Measurements from ENCODE around the gene TEAD1. TPM values are rescaled to one million over a fixed set of nuclear protein-coding genes. Genes with fewer than 3 reads are reported as not detected.

Gene TEAD1
- total and polyA plus RNA-seq, 9 of the 15 experiments (the other 6 are each of a cell fraction or from before 2014, with no cell fraction given): 1.7 to 17.7 (median 10.8) TPM

DNA sequence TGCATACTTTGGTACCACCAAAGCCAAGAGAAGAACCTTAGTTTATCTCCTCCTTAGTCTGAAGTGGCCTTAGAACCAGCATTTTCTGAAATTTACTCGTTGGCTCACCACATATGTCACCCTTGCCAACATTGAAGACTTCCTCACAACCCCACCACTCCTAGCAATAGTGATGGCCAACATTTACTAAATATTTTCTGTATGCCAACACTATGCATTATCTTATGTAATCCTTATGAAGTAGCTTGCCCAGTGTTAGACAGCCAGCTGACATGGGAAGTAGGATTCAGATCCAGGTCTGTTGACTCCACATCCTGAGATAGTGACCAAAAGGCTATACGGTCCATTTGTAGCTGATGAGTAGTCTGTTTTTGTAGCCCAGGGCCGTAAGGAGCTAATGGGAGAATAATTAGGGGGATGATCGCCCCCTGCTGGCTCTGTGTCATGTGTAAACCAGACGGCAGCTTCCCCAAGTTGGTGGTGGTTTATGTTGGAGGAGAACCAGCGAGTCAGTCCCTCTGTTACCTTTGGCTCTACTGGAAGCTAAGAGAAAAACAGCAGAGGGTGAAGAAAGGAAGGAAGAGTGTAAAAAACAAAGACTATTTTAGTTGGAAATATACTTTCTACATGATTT is 214.4 kb downstream of the TEAD1 start (continued):
- TF ChIP-seq, protein P1, sequence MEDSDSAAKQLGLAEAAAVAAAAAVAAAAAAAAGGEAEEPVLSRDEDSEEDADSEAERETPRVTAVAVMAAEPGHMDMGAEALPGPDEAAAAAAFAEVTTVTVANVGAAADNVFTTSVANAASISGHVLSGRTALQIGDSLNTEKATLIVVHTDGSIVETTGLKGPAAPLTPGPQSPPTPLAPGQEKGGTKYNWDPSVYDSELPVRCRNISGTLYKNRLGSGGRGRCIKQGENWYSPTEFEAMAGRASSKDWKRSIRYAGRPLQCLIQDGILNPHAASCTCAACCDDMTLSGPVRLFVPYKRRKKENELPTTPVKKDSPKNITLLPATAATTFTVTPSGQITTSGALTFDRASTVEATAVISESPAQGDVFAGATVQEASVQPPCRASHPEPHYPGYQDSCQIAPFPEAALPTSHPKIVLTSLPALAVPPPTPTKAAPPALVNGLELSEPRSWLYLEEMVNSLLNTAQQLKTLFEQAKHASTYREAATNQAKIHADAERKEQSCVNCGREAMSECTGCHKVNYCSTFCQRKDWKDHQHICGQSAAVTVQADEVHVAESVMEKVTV (CRISPR knock-in tag; IDR thresholded peaks at IDR 0.05): peak; percentile 89
- TF ChIP-seq ELF1 (tag; IDR thresholded peaks at IDR 0.05) (no peak), ZNF347 (CRISPR knock-in tag; IDR thresholded peaks at IDR 0.05; ENCODE audit: low read depth) (no peak), NFATC3 (IDR thresholded peaks at IDR 0.05) (0 out of 2 replicates have a peak, but pooled peaks have one; percentile 25), ZBTB8A (IDR thresholded peaks at IDR 0.05; ENCODE audit: partially characterized antibody) (no peak), ZNF766 (CRISPR knock-in tag; conservative IDR thresholded peaks at IDR 0.05) (no peak), NFXL1 (CRISPR knock-in tag; IDR thresholded peaks at IDR 0.05) (no peak), CC2D1A (IDR thresholded peaks at IDR 0.05) (peak; percentile 70; the same call in 1 of the 2 replicates), MAFK (IDR thresholded peaks at IDR 0.05; ENCODE audit: low read length) (peak; percentile 41; the same call in 1 of the 2 replicates), LARP7 (IDR thresholded peaks at IDR 0.05) (no peak), NFE2 (IDR thresholded peaks at IDR 0.05; ENCODE audit: low read depth) (0 out of 2 replicates have a peak, but pooled peaks have one; percentile 11)
- TF ChIP-seq, protein P2, sequence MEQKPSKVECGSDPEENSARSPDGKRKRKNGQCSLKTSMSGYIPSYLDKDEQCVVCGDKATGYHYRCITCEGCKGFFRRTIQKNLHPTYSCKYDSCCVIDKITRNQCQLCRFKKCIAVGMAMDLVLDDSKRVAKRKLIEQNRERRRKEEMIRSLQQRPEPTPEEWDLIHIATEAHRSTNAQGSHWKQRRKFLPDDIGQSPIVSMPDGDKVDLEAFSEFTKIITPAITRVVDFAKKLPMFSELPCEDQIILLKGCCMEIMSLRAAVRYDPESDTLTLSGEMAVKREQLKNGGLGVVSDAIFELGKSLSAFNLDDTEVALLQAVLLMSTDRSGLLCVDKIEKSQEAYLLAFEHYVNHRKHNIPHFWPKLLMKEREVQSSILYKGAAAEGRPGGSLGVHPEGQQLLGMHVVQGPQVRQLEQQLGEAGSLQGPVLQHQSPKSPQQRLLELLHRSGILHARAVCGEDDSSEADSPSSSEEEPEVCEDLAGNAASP (IDR thresholded peaks at IDR 0.05): no peak
- TF ChIP-seq, protein P3, sequence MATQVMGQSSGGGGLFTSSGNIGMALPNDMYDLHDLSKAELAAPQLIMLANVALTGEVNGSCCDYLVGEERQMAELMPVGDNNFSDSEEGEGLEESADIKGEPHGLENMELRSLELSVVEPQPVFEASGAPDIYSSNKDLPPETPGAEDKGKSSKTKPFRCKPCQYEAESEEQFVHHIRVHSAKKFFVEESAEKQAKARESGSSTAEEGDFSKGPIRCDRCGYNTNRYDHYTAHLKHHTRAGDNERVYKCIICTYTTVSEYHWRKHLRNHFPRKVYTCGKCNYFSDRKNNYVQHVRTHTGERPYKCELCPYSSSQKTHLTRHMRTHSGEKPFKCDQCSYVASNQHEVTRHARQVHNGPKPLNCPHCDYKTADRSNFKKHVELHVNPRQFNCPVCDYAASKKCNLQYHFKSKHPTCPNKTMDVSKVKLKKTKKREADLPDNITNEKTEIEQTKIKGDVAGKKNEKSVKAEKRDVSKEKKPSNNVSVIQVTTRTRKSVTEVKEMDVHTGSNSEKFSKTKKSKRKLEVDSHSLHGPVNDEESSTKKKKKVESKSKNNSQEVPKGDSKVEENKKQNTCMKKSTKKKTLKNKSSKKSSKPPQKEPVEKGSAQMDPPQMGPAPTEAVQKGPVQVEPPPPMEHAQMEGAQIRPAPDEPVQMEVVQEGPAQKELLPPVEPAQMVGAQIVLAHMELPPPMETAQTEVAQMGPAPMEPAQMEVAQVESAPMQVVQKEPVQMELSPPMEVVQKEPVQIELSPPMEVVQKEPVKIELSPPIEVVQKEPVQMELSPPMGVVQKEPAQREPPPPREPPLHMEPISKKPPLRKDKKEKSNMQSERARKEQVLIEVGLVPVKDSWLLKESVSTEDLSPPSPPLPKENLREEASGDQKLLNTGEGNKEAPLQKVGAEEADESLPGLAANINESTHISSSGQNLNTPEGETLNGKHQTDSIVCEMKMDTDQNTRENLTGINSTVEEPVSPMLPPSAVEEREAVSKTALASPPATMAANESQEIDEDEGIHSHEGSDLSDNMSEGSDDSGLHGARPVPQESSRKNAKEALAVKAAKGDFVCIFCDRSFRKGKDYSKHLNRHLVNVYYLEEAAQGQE (IDR thresholded peaks at IDR 0.05; ENCODE audit: borderline replicate concordance): peak; percentile 89
- TF ChIP-seq, protein P3 (CRISPR knock-in tag; IDR thresholded peaks at IDR 0.05; ENCODE audit: low read depth): no peak
- TF ChIP-seq, protein P4, sequence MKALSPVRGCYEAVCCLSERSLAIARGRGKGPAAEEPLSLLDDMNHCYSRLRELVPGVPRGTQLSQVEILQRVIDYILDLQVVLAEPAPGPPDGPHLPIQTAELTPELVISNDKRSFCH (CRISPR knock-in tag; IDR thresholded peaks at IDR 0.05): no peak
- TF ChIP-seq, protein P4 (tag; IDR thresholded peaks at IDR 0.05): 0 out of 2 replicates have a peak, but pooled peaks have one; percentile 28
